Tibial artery (tissue), 4 donors: ENCODE data around the gene RNF113B.

Experiments used
- DNase-seq, 2 donors: peaks; one replicate each; pipeline ENCODE4 v3.0.0-alpha.2; 2019
- H3K27ac ChIP-seq, 2 donors: fragments of 200-600 bp; sonication (generic) in 1 of 2; 1 replicate in 1 of 2; 2 replicates in 1 of 2; pipeline ENCODE4 v1.5.1; 2018 to 2019; ENCODE audit warnings: mild to moderate bottlenecking in 1 of 2
- H3K27me3 ChIP-seq, 2 donors: fragments of 200-600 bp; sonication (generic) in 1 of 2; one replicate each; pipeline versions ENCODE4 v1.5.1 to v1.6.0; 2016 to 2019
- H3K36me3 ChIP-seq, 3 donors: fragments of 200-600 bp; sonication (generic) in 2 of 3; one replicate each; pipeline ENCODE4 v1.5.1; 2016 to 2019; ENCODE audit warnings: mild to moderate bottlenecking in 2 of 3
- H3K4me1 ChIP-seq, 4 donors: fragments of 200-600 bp; sonication (generic) in 2 of 4; 1 replicate in 3 of 4; 2 replicates in 1 of 4; pipeline ENCODE4 v1.5.1; 2016 to 2019
- H3K4me3 ChIP-seq, 2 donors: fragments of 200-600 bp; sonication (generic) in 1 of 2; 1 replicate in 1 of 2; 2 replicates in 1 of 2; pipeline ENCODE4 v1.5.1; 2018 to 2019; ENCODE audit warnings: mild to moderate bottlenecking in 2 of 2
- H3K9me3 ChIP-seq, 3 donors: fragments of 200-600 bp; sonication (generic) in 1 of 3; one replicate each; pipeline ENCODE4 v1.5.1; 2016 to 2019
- CTCF ChIP-seq, 2 experiments: fragments of 200-600 bp in 1 of 2; fragments of 450-650 bp in 1 of 2; IDR thresholded peaks; one replicate each; pipeline ENCODE4 v1.5.1; 2017 to 2019; ENCODE audit warnings: antibody characterized with exemption in 2 of 2, mild to moderate bottlenecking in 1 of 2, moderate library complexity in 1 of 2
- intact Hi-C: fragments of 100-400 bp; cut with DNase I; formaldehyde crosslinking; loops from one replicate; pipeline ENCODE4 v1.15.0; 2023; ENCODE audit warnings: low total_unique reads

The RNF113B gene

GRCh38 chr13:98217597-98217996 is 40.5 kb upstream of the RNF113B start:
- Histone ChIP-seq H3K4me3 (no peak overlapping the region), H3K36me3 (peaks cover 0 to 9% (median 6%) of the 10 kb centered on the region in 3 donors), H3K4me1 (peaks cover 0 to 55% (median 34%) of the 10 kb centered on the region in 4 donors), H3K9me3 (no peaks in the 10 kb centered on the region), H3K27ac (no peak overlapping the region), H3K27me3 (no peaks in the 10 kb centered on the region)
- intact Hi-C loops, result loop anchor here (10.0 kb wide), 1 partner anchor 73 kb away; the partner anchor contains the start of gene FARP1
- DNase-seq, result no peak
- no peak for TF ChIP-seq CTCF (IDR thresholded peaks at IDR 0.05)

GRCh38 chr13:98216711-98217285 is 39.7 kb upstream of the RNF113B start:
- no peak for TF ChIP-seq CTCF (IDR thresholded peaks at IDR 0.05)
- intact Hi-C loops, result loop anchor here (10.0 kb wide), 1 partner anchor 72 kb away; the partner anchor contains the start of gene FARP1
- Histone ChIP-seq H3K36me3 (peaks cover 0 to 9% (median 6%) of the 10 kb centered on the region in 3 donors), H3K9me3 (no peaks in the 10 kb centered on the region), H3K4me1 (peaks cover 0 to 47% (median 30%) of the 10 kb centered on the region in 4 donors), H3K27me3 (no peaks in the 10 kb centered on the region), H3K4me3 (no peak overlapping the region), H3K27ac (peak overlapping the region in 1 of 2 donors; percentile 32)
- DNase-seq, result no peak

- peaks cover 0 to 42% (median 25%) of the 10 kb centered on the region in 4 donors for H3K4me1 ChIP-seq
- no peak overlapping the region for H3K4me3 ChIP-seq
- H3K27ac ChIP-seq, result peak overlapping the region; percentile 13 to 32
- peak in 1 of 2 experiments; percentile 9 for TF ChIP-seq CTCF (IDR thresholded peaks at IDR 0.05)
- H3K27me3 ChIP-seq, result no peaks in the 10 kb centered on the region
- H3K9me3 ChIP-seq, result no peaks in the 10 kb centered on the region
- intact Hi-C loops, result loop anchor here (10.0 kb wide), 1 partner anchor 71 kb away; the partner anchor contains the start of gene FARP1
- H3K36me3 ChIP-seq, result peaks cover 0 to 9% (median 6%) of the 10 kb centered on the region in 3 donors
- DNase-seq, result peak; percentile 32 to 87
Observed at GRCh38 chr13:98216135-98216565, 39.1 kb upstream of the RNF113B start.

GRCh38 chr13:98215508-98215907 is 38.4 kb upstream of the RNF113B start:
- peaks cover 0 to 41% (median 22%) of the 10 kb centered on the region in 4 donors for H3K4me1 ChIP-seq
- H3K27me3 ChIP-seq, result no peaks in the 10 kb centered on the region
- TF ChIP-seq CTCF (IDR thresholded peaks at IDR 0.05), result no peak
- H3K9me3 ChIP-seq, result no peaks in the 10 kb centered on the region
- peaks cover 0 to 9% (median 6%) of the 10 kb centered on the region in 3 donors for H3K36me3 ChIP-seq
- no peak overlapping the region for H3K4me3 ChIP-seq
- DNase-seq, result no peak
- intact Hi-C loops, result loop anchor here (10.0 kb wide), 1 partner anchor 71 kb away; the partner anchor contains the start of gene FARP1
- peak overlapping the region in 1 of 2 donors; percentile 32 for H3K27ac ChIP-seq

- H3K27me3 ChIP-seq, result no peaks in the 10 kb centered on the region
- H3K4me1 ChIP-seq, result peaks cover 0 to 39% (median 20%) of the 10 kb centered on the region in 4 donors
- no peak overlapping the region for H3K27ac ChIP-seq
- no peak for DNase-seq
- intact Hi-C loops, result loop anchor here (10.0 kb wide), 1 partner anchor 70 kb away; the partner anchor contains the start of gene FARP1
- TF ChIP-seq CTCF (IDR thresholded peaks at IDR 0.05), result no peak
- H3K36me3 ChIP-seq, result peaks cover 0 to 9% (median 6%) of the 10 kb centered on the region in 3 donors
- H3K9me3 ChIP-seq, result no peaks in the 10 kb centered on the region
- H3K4me3 ChIP-seq, result no peak overlapping the region
Observed at GRCh38 chr13:98214707-98215106, 37.6 kb upstream of the RNF113B start.
